BJ (cell line): ENCODE measurements around the gene ATXN7L3. TPM values are rescaled to one million over a fixed set of nuclear protein-coding genes. Genes with fewer than 3 reads are reported as not detected.

Experiments used
- CTCF ChIA-PET: fragments of 350-600 bp; formaldehyde crosslinking; extraction: SDS; loops from one replicate; lab custom pipeline; 2021; ENCODE audit warnings: antibody characterized with exemption, inconsistent platforms; lab: Yijun Ruan, JAX
- POLR2A ChIA-PET: fragments of 300-600 bp; sonication (Branson Sonifier 250); formaldehyde crosslinking; extraction: SDS; loops from one replicate; lab custom pipeline; 2021; ENCODE audit warnings: antibody characterized with exemption; lab: Charles Lee
- DNase-seq: peaks from one replicate; pipeline ENCODE4 v3.0.0-alpha.2; 2011; ENCODE audit warnings: low read depth
- H3K27me3 ChIP-seq: 2 replicates; pipeline ENCODE4 v1.6.0; 2011; ENCODE audit warnings: low read length; ENCODE audit not compliant: control insufficient read depth, insufficient read depth
- H3K36me3 ChIP-seq: 2 replicates; pipeline ENCODE4 v1.5.1; 2011; ENCODE audit warnings: low read length; ENCODE audit not compliant: control insufficient read depth, insufficient read depth
- H3K4me3 ChIP-seq: 2 replicates; pipeline ENCODE4 v1.5.1; 2011; ENCODE audit warnings: low read depth, mild to moderate bottlenecking, control low read depth, low read length
- polyA plus RNA-seq: library from polyadenylated mRNA; depleted of rRNA; stranded (reverse); fragments of >200 nt; gene quantifications from 2 replicates; pipeline ENCODE4 v1.2.3, GENCODE V29; 2011
- TF ChIP-seq, protein P1 (sequence below): IDR thresholded peaks from 2 replicates; pipeline ENCODE4 v1.5.1; 2011; ENCODE audit warnings: low read depth, mild to moderate bottlenecking, control low read depth, inconsistent platforms, low read length, moderate library complexity; ENCODE audit not compliant: insufficient read depth

ATXN7L3 gene
- polyA plus RNA-seq, 1 experiment, result 47.0 TPM

DNA sequence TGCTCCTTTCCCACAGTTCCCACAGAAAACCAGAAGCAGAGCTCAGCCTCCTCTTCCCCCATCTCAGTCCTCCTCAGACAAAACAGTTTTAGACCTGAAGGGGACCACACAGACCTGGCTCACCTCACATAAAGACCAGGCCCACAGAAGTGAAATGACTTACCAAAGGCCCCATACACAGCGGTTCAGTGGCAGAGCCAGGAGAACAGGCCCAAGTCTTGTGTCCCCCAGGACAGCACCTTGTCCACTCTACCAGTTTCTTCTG lies 14.5 kb upstream of the ATXN7L3 start:
- CTCF ChIA-PET, result interaction anchor here (0.7 to 6.8 kb wide), 4 partner anchors 8 to 1115 kb away, joined by 3 to 59 read pairs (median 5); no protein-coding TSS in a partner anchor
- Histone ChIP-seq H3K27me3 (no peaks in the 10 kb centered on the region), H3K36me3 (peaks cover 54% of the 10 kb centered on the region), H3K4me3 (no peak overlapping the region)
- TF ChIP-seq, protein P1, sequence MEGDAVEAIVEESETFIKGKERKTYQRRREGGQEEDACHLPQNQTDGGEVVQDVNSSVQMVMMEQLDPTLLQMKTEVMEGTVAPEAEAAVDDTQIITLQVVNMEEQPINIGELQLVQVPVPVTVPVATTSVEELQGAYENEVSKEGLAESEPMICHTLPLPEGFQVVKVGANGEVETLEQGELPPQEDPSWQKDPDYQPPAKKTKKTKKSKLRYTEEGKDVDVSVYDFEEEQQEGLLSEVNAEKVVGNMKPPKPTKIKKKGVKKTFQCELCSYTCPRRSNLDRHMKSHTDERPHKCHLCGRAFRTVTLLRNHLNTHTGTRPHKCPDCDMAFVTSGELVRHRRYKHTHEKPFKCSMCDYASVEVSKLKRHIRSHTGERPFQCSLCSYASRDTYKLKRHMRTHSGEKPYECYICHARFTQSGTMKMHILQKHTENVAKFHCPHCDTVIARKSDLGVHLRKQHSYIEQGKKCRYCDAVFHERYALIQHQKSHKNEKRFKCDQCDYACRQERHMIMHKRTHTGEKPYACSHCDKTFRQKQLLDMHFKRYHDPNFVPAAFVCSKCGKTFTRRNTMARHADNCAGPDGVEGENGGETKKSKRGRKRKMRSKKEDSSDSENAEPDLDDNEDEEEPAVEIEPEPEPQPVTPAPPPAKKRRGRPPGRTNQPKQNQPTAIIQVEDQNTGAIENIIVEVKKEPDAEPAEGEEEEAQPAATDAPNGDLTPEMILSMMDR, result no peak
- no peak for DNase-seq
- POLR2A ChIA-PET, result no interaction called here

DNA sequence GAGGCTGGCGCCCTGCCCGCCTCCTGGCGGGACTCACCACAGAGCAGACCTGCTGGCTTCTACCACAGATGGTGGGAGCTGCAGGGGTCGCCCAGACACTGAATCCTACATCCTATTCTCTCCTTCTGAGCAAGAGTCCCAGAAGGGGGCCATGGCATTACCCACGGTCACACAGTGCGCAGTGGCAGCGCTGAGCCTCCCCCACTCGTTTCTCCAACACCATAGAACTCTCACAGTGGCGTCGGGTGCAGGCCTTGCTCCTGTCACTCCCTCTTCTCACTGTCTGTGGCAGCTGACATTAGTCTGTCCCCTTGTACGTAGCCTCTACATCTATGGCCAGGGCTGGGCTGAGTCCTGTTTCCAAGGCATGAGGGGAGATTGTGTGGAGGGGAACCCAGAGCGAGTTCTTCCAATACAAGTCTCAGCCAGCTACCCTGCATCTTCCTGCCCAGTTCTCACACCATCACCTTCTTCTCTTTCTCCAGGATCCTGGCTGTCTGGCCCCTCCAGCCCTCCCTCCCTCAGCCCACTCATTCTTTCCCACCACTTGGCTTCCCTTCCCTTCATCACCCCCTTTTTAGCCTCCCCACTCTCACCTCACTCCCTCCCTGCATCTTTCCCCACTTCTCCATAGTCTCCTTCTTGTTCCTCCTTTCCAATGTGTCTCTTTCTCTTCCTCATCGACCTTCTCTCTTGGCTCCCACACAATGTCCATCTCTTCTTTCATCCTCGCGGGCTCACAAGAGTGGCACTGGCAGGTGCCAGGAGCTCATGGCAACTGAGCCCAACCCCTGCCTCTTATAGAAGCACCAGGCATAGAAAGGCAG lies 13.9 kb upstream of the ATXN7L3 start:
- ChIA-PET CTCF (interaction anchor here (0.7 to 6.8 kb wide), 6 partner anchors 9 to 1116 kb away, joined by 3 to 59 read pairs (median 3); no protein-coding TSS in a partner anchor), POLR2A (no interaction called here)
- TF ChIP-seq, protein P1, result no peak
- H3K4me3 ChIP-seq, result no peak overlapping the region
- no peak for DNase-seq
- no peaks in the 10 kb centered on the region for H3K27me3 ChIP-seq
- peaks cover 58% of the 10 kb centered on the region for H3K36me3 ChIP-seq

DNA sequence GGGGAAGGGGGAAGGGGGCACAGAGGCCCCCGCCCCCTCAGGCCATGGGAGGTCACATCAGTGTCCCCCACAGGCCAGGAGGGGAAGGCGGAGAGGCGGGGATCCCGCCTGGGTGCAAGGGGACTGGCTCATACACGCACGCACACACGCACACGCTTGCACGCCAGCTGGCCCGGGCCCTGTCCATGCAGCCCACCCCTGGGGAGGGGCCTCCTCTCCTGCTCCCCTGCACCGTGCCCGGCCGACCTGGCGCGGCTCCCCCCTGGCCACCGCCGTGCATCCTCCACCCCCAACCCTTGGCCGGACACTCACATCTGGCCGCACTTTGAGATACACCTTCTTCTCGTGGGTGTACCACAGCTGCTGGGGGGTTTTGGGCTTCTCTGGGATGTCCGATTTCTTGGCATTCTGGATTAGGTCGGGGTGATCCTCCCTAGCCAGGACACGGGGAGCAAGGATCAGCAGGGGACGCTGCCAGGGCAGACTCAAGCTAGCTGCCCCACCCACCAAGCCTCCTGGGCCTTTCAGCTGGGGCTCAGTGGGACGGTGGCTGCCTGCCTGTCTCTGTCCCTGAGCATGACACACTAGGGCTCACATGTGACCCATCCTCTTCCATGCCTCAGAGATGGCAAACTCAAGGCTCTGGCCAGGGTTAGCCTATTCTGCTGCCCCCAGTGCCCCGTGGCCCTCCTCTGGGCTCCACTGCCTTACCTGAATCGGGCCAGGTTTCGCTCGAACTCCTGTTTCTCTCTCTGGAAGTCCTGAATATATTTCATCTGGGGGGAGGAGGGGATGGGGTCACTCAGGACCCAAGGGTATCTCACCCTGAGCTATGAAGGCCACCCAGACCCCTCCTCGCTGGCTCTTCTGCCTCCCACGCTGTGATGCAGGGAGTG lies 13.1 kb upstream of the ATXN7L3 start:
- Histone ChIP-seq H3K4me3 (no peak overlapping the region), H3K36me3 (peaks cover 60% of the 10 kb centered on the region), H3K27me3 (no peaks in the 10 kb centered on the region)
- TF ChIP-seq, protein P1, result no peak
- ChIA-PET CTCF (interaction anchor here (0.7 to 6.8 kb wide), 8 partner anchors 8 to 135 kb away, joined by 3 to 59 read pairs (median 4); partner anchors contain the start of gene UBTF), POLR2A (no interaction called here)
- DNase-seq, result no peak

DNA sequence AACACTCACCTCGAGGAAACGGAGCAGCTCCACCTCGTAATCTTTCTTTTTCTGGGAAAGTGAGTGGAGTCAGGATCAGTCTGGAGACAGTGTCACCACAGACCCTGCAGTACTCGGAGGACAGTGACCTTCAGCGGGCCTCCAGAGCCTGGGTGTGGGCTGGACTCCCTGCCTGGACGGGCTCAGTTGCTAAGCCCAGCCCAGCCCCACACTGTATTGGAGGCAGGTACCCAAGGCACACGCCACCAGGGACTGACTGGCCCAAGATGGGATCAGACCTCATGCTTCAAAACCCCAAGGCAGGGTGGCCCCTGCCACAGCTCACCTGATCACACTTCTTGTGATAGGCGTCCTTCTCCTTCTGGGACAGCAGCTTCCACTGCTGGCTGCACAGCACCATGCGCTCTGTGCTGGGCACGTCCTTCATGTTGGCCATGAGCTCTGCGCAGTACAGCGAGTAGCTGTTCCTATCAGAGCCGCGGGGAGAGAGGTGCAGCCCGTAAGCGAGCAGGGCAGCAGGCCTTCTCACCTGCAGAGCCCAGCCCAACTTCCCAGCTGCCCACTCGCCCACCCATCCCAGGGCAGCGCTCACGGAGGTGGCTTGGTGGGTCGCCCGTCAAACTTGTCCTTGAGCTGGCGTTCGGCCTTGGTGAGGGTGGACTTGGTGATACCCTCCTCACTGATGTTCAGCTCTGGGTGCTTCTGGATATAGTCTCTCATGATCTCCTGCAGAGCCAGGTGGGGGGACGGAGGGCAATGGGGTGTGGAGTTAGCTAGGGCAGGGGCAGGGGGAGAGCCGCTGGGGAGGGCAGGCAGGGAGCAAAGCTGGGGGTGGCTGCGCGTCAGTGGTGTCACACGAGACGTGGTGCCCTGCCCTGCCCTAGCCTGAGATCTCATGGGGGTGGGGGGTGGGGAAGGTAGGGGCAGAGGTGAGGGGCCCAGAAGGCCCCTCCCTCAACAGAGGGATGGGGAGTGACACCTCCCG lies 11.9 kb upstream of the ATXN7L3 start:
- CTCF ChIA-PET, result interaction anchor here (0.8 to 6.8 kb wide), 15 partner anchors 9 to 311 kb away, joined by 3 to 59 read pairs (median 5); partner anchors contain the start of genes ATXN7L3, GRN, TMUB2 and UBTF
- H3K36me3 ChIP-seq, result peaks cover 65% of the 10 kb centered on the region
- H3K4me3 ChIP-seq, result no peak overlapping the region
- TF ChIP-seq, protein P1, result no peak
- DNase-seq, result no peak
- no peaks in the 10 kb centered on the region for H3K27me3 ChIP-seq
- POLR2A ChIA-PET, result no interaction called here
